ENCODE data around the gene ENAH.

The ENAH gene

GRCh38 chr1:225677350-225678124, 24.6 kb upstream of the ENAH start:
- no peak overlapping the region for H3K4me3 ChIP-seq (ENCODE audit: control insufficient read depth, low read depth, low read length)

GRCh38 chr1:225674381-225674780, 21.5 kb upstream of the ENAH start:
- no peak for TF ChIP-seq CTCF (conservative IDR thresholded peaks at IDR 0.05; ENCODE audit: control insufficient read depth, insufficient read depth, low read depth, low read length)
- H3K4me3 ChIP-seq (ENCODE audit: control insufficient read depth, low read depth, low read length), result no peak overlapping the region
- DNase-seq (ENCODE audit: low read depth), result no peak

More at GRCh38 chr1:225677350-225678124, 24.6 kb upstream of the ENAH start:
- no peak for DNase-seq (ENCODE audit: low read depth)
- no peak for TF ChIP-seq CTCF (conservative IDR thresholded peaks at IDR 0.05; ENCODE audit: control insufficient read depth, insufficient read depth, low read depth, low read length)

GRCh38 chr1:225670806-225671733, 18.1 kb upstream of the ENAH start:
- no peak overlapping the region for H3K4me3 ChIP-seq (ENCODE audit: control insufficient read depth, low read depth, low read length)
- no peak for DNase-seq (ENCODE audit: low read depth)
- TF ChIP-seq CTCF (conservative IDR thresholded peaks at IDR 0.05; ENCODE audit: control insufficient read depth, insufficient read depth, low read depth, low read length), result no peak

- no peak for TF ChIP-seq CTCF (conservative IDR thresholded peaks at IDR 0.05; ENCODE audit: control insufficient read depth, insufficient read depth, low read depth, low read length)
- DNase-seq (ENCODE audit: low read depth), result no peak
- H3K4me3 ChIP-seq (ENCODE audit: control insufficient read depth, low read depth, low read length), result no peak overlapping the region
Observed at GRCh38 chr1:225670356-225670755, 17.4 kb upstream of the ENAH start.

GRCh38 chr1:225668222-225668621, 15.3 kb upstream of the ENAH start:
- no peak for TF ChIP-seq CTCF (conservative IDR thresholded peaks at IDR 0.05; ENCODE audit: control insufficient read depth, insufficient read depth, low read depth, low read length)
- no peak overlapping the region for H3K4me3 ChIP-seq (ENCODE audit: control insufficient read depth, low read depth, low read length)
- no peak for DNase-seq (ENCODE audit: low read depth)

GRCh38 chr1:225667362-225667761, 14.4 kb upstream of the ENAH start:
- H3K4me3 ChIP-seq (ENCODE audit: control insufficient read depth, low read depth, low read length), result no peak overlapping the region
- no peak for DNase-seq (ENCODE audit: low read depth)
- no peak for TF ChIP-seq CTCF (conservative IDR thresholded peaks at IDR 0.05; ENCODE audit: control insufficient read depth, insufficient read depth, low read depth, low read length)
